ENCODE measurements around the gene CUEDC1.

- TF ChIP-seq CTCF (conservative IDR thresholded peaks at IDR 0.05; ENCODE audit: low read depth, low read length), result no peak
- TF ChIP-seq EZH2 (IDR thresholded peaks at IDR 0.05; ENCODE audit: borderline replicate concordance, low read depth, low read length, poor library complexity, severe bottlenecking), result no peak
These were observed 98.2 kb downstream of the CUEDC1 start for GRCh38 chr17:57856792-57857620.
